DOHH2 (cell line): ENCODE results near the gene ANKHD1.

Source experiments
- CTCF ChIP-seq: fragments of 200-600 bp; sonication (generic); IDR thresholded peaks from one replicate; pipeline ENCODE4 v1.5.1; 2014; ENCODE audit warnings: antibody characterized with exemption, mild to moderate bottlenecking, low read depth, low read length; ENCODE audit not compliant: poor library complexity, severe bottlenecking
- EZH2phosphoT487 ChIP-seq: fragments of 200-600 bp; sonication (generic); IDR thresholded peaks from 2 replicates; pipeline ENCODE4 v1.6.1; 2017; ENCODE audit warnings: borderline replicate concordance, mild to moderate bottlenecking, antibody characterized with exemption, low read length, moderate library complexity, mixed read lengths

GRCh38 chr5:140363631-140364471 lies 37.8 kb upstream of the ANKHD1 start:
- no peak for TF ChIP-seq CTCF
- TF ChIP-seq EZH2phosphoT487: no peak
